Mesothelial cell of epicardium (in vitro differentiated cells): ENCODE measurements around the gene SH3D21. TPM values are rescaled to one million over a fixed set of nuclear protein-coding genes. Genes with fewer than 3 reads are reported as not detected.

Experiments
- DNase-seq, 2 experiments: peaks; one replicate each; pipeline ENCODE4 v3.0.0; 2021; ENCODE audit warnings: low spot score in 2 of 2; ENCODE audit not compliant: unreplicated experiment in 2 of 2
- H3K27ac Mint-ChIP-seq: 2 replicates; pipeline ENCODE4 v1.8.0; 2021; ENCODE audit warnings: mixed read lengths
- H3K27me3 Mint-ChIP-seq: 2 replicates; pipeline ENCODE4 v1.8.0; 2021; ENCODE audit warnings: low read depth, mixed read lengths
- H3K36me3 Mint-ChIP-seq: 2 replicates; pipeline ENCODE4 v1.8.0; 2021; ENCODE audit warnings: mixed read lengths
- H3K4me1 Mint-ChIP-seq: 2 replicates; pipeline ENCODE4 v1.8.0; 2021; ENCODE audit warnings: mixed read lengths
- H3K4me3 Mint-ChIP-seq: 2 replicates; pipeline ENCODE4 v1.8.0; 2021; ENCODE audit warnings: mild to moderate bottlenecking, moderate library complexity, mixed read lengths
- H3K9me3 Mint-ChIP-seq: 2 replicates; pipeline ENCODE4 v1.8.0; 2021; ENCODE audit warnings: mixed read lengths
- CTCF ChIP-seq: fragments of 200-600 bp; sonication (generic); IDR thresholded peaks from one replicate; pipeline ENCODE4 v1.5.0; 2021; ENCODE audit warnings: antibody characterized with exemption; ENCODE audit not compliant: unreplicated experiment
- total RNA-seq: library from RNA; stranded (reverse); gene quantifications from 3 replicates; pipeline ENCODE4 v1.2.1, GENCODE V29; 2021

The SH3D21 gene
- total RNA-seq, 1 donor from 2014 or later: 47.1 TPM

GRCh38 chr1:36339215-36339614, 33.0 kb downstream of the SH3D21 start:
- no peaks in the 10 kb centered on the region for H3K27me3 Mint-ChIP-seq
- TF ChIP-seq CTCF: no peak
- DNase-seq: no peak
- H3K4me1 Mint-ChIP-seq: no peaks in the 10 kb centered on the region
- H3K36me3 Mint-ChIP-seq: peaks cover 7% of the 10 kb centered on the region
- H3K9me3 Mint-ChIP-seq: no peaks in the 10 kb centered on the region
- no peak overlapping the region for H3K27ac Mint-ChIP-seq
- H3K4me3 Mint-ChIP-seq: no peak overlapping the region

- Mint-ChIP-seq H3K27me3 (no peaks in the 10 kb centered on the region), H3K9me3 (no peaks in the 10 kb centered on the region), H3K36me3 (peaks cover 8% of the 10 kb centered on the region), H3K4me3 (no peak overlapping the region), H3K4me1 (no peaks in the 10 kb centered on the region), H3K27ac (no peak overlapping the region)
- no peak for DNase-seq
- TF ChIP-seq CTCF: no peak
Observed at GRCh38 chr1:36339615-36340014, 33.4 kb downstream of the SH3D21 start.

- H3K4me3 Mint-ChIP-seq: no peak overlapping the region
- no peaks in the 10 kb centered on the region for H3K27me3 Mint-ChIP-seq
- peaks cover 15% of the 10 kb centered on the region for H3K36me3 Mint-ChIP-seq
- H3K4me1 Mint-ChIP-seq: no peaks in the 10 kb centered on the region
- DNase-seq: no peak
- H3K9me3 Mint-ChIP-seq: no peaks in the 10 kb centered on the region
- TF ChIP-seq CTCF: no peak
- no peak overlapping the region for H3K27ac Mint-ChIP-seq
Observed at GRCh38 chr1:36341626-36342320, 35.6 kb downstream of the SH3D21 start.

- no peak for TF ChIP-seq CTCF
- H3K9me3 Mint-ChIP-seq: no peaks in the 10 kb centered on the region
- H3K36me3 Mint-ChIP-seq: peaks cover 21% of the 10 kb centered on the region
- H3K4me3 Mint-ChIP-seq: no peak overlapping the region
- H3K4me1 Mint-ChIP-seq: no peaks in the 10 kb centered on the region
- H3K27me3 Mint-ChIP-seq: no peaks in the 10 kb centered on the region
- DNase-seq: no peak
- H3K27ac Mint-ChIP-seq: no peak overlapping the region
Observed at GRCh38 chr1:36342426-36343185, 36.4 kb downstream of the SH3D21 start.

GRCh38 chr1:36343651-36344394, 37.7 kb downstream of the SH3D21 start:
- Mint-ChIP-seq H3K27ac (no peak overlapping the region), H3K4me3 (no peak overlapping the region), H3K36me3 (peaks cover 31% of the 10 kb centered on the region), H3K4me1 (no peaks in the 10 kb centered on the region), H3K27me3 (no peaks in the 10 kb centered on the region), H3K9me3 (no peaks in the 10 kb centered on the region)
- no peak for TF ChIP-seq CTCF
- DNase-seq: no peak
